GM18499 (cell line): ENCODE measurements around the gene ARID5B.
A peak's percentile ranks its signal among the peaks of the same experiment; 100 is the strongest.

Source experiments
- ATAC-seq: cut with Tn5 transposase; IDR thresholded peaks from one replicate; pipeline ENCODE4 v1.9.1; 2021; ENCODE audit warnings: moderate number of reproducible peaks; ENCODE audit not compliant: insufficient read depth, unreplicated experiment

ARID5B gene

DNA sequence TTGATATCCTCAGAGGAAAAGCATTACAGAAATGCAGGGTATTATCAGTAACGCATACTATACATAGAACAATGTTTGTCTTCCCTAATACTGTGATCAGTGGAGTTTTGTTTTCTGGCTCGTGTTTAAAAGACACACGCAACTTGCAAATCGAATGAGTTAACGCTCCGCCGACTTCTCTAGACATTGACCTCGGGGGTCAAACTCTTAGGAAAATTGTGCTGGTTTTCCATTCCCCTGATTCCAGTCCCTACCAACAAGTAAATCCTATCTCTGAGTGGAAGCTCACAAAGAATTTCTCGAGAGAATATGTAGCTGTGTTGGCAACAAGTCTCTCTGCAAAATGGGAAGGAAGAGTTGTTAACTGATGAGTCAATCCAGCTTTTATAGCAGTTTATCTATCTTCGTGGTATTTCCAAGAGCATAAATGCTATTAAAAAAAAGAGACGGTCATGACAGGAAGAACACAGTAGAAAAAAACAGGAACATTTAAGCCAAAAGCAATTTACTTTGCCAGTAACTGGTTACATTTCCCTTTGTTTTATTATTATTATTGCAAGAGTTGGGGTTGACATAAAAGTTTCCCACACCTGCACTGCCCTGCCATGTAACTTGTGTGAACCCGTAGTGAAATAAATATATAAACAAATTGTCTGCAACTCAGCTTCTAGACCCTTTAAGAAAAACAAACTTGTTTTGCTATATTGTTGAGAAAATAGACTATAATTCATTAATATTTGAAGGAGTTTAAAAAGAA is 144.4 kb downstream of the ARID5B start:
- no peak for ATAC-seq

DNA sequence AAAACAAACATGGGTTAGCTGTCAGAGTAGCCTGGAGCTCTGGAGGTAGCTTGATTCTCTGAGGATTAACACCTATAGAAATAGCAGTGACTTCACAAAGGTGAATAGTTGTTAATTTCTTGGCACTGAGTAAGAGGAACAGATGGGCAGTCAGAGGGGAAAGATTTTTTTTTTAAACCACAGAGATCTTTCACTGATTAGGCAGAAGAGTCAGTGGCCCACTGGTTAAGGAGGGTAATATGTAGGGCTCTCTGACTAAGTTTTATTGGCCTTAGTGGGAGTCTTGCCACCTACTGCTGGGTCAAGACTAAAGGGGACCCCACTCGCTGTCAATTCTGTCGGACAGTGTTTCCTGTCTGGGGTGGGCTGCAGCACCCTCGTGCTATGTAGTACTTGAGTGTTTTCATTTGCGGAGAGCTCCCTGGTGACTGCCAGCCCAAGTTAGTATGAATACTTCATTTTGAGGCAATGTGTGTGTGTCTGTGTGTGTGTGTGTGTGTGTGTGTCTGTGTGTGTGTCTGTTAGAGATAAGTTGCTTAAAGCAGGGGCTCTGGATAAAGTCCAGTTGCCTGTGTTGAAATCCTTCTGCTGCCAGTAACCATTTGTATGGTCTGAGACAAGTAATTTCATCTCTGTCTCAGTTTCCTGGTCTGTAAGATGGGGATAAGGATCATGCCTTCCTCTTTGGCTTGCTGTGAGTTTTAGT is 145.2 kb downstream of the ARID5B start:
- ATAC-seq, result peak; percentile 32

DNA sequence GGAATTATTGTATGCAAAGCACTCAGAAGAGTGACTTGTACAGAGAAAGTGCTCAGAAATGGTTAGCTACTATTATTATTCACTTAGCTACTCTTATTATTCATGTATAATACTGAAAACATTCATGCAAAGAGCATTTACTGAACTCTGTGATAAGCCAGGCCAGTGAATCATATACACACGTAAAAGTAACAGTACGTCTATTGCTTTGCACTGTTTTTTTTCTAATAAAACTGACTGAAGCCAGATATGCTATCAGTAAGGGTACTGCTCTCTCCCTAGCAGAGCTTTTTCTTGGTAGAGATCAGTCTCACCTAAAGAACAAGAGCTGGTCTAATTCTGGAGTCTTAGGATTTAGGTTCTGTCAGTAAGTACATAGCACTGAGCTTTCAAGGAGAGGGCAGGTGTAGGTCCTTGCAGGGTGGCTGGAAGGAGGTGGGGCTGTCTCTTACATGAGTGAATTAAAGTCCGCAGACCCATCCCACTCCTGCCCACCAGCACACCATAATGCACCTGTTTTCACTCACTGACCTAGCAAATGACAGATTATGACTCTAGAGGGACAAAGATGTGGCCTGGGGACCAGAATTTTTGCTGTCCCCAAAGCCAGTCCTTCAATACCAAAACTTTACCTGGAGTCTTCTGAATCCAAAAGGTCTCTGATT is 145.9 kb downstream of the ARID5B start:
- ATAC-seq, result no peak

DNA sequence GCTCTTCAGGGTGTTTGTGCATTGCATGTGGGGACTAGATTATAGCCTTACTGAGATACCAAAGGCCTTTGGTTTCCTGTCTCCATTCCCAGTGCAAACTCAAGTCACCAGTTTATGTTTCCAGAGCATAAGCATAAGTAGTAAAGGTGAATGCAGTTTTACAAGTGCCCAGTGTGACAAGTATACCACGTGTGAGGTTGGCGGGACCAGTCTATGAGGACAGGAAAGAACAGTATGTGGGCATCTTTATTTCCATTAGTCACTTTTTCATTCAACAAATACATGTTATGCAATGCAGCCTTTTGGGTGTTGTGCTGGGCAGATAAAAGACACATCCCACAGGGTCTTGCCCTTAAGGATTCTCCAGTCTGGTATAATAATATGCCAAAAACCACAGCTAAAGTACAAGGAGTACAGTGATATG is 146.5 kb downstream of the ARID5B start:
- ATAC-seq, result no peak

DNA sequence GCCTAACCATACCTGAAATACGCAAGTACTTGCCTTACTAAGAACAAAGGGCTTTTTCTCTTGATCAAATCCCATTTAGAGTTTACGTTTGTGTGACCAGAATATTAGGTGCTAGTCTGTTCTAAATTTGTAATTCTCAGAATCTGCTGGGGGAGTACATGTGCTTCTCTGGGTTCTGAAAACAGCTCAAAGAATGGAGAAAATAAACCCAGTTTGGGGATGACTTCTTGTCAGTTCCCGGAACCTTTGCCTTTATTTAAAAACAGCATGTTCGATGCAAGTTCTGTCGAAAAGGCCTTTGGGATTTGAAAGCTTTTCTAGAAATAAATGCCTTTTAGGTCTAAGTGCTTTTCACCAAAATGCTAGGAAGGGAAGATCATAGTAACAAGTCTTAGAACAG is 147.0 kb downstream of the ARID5B start:
- ATAC-seq, result no peak

DNA sequence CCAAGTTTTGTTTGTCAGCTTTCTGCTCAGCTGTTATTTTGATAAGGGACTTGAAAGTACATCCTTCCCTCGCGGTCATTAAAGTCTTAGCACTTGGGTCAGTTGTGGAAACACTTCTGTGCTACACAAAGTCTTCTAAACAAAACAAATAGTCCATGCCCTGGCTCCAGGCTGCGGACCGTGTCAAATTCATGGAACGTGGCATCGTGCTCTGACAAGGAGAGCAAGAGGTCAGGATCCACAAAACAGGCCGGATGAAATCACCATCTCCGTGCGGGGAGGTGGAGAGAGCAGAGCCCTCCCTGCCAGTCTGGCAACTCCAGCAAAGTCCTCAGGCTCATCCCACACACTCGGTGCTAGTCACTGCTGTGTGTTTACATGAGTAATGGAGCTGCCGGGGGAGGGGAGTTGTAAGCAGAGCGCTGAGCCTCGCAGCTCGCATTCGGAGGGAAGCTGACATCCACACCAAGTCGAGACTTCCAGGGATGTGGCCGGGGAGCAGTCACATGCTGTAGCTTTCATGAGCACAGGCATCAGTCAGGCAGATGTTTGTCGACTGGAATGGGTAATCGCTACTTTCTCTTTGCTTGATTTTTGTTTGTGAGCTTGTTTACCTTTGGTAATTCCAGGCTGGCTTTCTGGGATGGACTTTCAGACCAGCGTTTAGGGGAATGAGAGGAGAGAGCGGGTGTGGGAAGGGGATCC is 147.6 kb downstream of the ARID5B start:
- no peak for ATAC-seq

DNA sequence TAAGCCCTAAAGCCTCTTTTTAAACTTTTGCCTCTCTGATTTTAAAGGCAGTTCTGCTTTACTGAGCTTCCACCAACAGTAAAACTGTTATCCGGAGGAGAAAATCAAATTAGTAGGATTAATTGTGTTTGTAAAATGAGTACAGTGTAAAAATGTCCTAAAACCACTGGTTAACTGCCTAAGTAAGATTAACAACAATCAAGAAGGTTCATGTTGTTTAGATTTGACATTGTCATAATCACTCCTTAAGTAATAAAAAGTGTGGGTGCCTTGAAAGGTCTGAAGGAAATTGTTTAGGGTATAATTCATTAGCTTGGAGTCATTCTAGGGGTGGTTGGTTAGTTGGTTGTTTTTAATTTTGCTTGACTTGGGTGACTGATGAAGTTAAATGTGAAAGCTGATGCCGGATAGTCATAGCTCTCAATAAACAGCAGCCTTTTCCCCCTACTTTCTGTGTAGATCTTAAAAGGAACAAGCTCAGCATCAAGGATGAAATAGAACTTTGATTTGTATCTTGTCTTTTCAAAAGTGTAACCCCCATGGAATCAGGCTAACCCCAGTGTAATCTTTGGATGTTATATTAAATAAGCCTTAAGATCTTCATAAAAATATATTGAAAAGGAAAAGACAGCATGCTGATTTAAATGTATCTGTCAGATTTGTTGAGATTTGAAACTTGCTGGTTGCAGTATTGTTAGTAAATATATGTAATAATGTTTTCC is 148.3 kb downstream of the ARID5B start:
- no peak for ATAC-seq

DNA sequence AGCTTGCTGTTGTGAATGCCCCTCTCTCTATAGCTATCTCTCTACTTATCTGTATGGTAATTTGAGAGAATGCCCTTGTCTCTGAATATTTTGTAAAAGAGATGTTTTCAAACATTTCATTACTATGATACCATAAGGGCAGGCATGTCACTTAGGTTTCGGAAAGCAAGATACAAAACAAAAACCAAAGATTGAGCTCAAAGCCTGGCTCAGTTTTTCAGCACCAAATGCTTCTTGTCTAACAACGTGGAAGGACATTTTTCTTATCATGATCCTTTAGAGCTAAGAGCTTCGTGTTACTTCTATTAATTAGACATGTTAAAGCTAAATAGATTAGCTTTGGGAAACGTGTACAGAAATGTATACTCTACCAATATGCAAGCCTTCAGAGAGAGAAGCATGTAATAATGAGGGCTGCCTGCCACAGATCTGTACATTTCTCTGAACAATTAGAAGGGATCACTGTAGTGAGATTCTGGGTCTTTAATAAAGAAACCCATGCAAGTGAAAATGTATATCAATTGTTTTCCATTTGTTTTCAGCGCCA is 148.9 kb downstream of the ARID5B start:
- ATAC-seq, result no peak

DNA sequence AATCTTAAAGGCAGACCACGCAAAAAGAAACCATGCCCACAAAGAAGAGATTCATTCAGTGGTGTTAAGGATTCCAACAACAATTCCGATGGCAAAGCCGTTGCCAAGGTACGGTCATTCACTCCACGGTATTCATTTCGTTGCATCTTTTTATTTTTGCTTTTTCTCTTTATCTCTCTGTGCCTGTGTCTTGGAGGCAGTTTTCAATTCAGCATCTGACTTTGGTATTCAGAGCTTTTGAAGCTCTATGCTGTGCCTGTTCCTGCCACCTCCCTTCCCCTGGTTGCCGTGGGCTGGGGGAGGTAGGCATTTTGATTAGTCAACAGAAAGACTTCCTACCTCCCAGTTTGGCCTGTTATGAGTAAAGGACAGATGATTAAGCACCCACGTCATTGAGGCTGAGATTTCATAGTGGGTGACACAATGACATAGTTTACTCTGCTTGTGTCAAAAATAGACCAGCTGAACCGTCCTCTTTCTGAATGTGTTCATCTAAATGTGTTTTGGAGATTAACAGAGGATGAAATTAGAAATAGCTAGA is 149.5 kb downstream of the ARID5B start:
- ATAC-seq, result peak; percentile 40

DNA sequence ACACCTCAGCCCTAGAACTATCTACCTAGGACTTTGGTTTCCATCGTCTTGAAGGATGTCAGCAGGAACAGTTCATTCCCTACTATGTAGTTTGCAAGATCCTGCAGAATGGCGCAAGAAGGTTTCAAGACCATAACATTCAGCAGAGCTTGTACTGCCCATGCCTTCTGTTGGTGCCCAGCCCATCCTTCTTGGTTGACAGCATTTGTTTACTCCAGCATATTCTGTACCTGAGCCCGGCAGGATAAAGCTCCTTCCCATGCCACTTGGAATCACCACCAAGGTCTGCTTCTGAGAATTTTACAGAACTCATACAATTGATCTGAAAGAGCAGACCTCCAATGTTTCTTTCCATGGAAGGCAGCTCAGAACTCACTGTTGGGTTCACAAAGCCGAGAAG is 150.8 kb downstream of the ARID5B start:
- ATAC-seq, result no peak

DNA sequence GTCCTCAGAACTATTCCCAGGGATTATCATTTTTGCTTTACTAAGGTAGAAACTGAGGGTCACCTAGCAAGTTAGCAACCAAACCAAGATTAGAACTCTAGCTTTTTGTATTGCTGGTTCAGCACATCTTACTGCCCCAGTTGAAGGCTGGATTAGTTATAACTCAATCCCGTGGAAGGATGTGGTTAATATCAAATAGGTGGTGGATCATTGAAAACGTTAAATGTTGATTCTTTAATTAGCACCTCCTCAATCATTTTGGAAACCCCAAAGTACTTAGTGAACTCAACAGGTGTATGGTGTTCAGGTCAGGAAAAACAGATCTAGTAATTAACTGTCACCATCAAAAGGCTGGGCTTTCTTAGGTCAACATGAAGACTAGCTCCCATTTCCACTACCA is 152.4 kb downstream of the ARID5B start:
- ATAC-seq, result no peak

DNA sequence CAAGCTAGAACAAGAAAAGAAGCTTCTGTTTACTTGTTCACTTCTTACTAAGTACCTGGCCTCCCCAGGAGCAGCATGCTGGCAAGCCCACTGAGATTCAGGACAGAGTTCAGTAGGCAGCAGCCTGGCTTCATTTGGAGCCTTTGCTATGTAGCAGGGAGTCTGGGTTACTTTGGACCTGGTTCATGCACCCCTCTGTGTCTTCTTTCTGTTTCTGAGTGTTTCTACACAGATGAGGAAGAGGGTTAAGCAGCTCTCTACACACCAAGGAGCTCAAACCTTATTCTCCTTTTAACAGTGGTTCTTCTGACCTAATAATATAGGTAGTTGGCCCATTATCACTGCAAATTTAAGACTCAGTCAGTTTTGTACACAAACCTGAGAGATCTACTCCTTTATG is 152.9 kb downstream of the ARID5B start:
- no peak for ATAC-seq

DNA sequence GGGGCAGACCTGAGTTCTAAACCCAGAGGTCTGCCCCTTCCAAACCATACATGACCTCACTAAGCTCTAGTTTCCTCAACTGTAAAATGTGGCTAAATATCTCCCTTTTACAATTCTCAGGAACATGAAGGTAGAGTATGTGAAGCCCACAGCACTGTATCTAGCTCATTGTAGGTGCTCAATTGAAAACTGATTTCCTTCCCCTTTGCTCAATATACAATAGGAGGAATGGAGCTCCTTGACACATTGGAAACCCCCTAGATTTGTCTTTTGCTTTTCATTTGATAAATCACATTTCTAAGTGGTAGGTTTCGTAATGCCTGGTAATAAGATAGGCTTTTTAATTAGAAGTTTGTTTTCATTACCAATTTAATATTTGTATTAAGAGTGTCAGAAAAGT is 153.3 kb downstream of the ARID5B start:
- ATAC-seq, result no peak

DNA sequence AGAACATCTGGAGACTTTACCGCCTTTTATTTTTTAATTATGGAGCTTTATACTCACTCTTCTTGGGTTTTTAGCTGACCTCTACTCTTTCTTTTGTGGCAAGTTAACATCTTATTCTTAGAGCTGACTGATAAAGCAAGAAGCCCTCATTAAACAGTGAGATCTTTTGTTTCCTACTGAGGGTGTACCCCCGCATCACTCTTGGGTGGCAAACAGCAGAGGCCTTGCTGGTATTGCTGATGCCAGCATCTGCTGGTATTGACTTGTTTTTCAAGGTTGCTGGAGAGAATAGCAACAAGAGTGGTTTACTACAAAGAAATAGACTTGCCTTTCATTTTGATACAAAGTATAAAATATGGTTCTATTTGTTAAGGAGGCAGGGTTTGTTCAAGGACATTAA is 154.7 kb downstream of the ARID5B start:
- ATAC-seq, result no peak

DNA sequence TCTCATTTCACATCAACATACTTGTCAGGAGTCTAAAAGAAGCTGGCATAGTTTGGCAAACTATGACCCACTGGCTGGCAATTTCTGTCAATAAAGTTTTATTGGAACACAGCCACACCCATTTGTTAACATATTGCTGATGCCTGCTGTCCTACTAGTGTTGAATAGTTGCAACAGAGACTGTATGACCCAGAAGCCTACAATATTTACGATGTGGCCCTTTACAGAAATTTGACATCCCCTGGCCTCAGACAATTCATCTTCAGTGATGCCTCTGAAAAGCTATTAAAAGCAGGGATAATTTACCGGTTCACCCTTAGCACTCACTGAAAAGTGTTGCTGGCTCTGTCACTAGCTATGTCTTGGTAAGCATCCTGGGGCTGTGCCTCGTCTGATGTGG is 155.2 kb downstream of the ARID5B start:
- ATAC-seq, result no peak

DNA sequence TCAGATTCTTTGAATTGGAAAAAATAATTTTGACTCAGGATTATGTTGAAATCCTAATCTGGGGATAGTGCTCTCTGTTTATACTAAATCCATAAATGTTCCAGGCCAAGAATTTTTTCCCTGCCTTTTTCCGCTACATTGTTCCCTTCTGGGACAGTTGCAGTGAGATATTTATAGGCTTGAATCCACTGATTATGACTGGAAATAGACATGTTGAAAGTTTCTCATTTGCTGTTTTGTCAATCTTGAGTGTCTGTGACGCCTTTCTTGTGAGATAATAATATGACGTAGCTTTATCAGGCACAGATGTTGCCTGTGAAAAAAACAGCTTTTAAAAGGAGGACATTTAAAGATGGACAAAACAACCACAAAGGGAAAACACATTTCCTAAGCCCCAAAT is 155.9 kb downstream of the ARID5B start:
- ATAC-seq, result no peak

DNA sequence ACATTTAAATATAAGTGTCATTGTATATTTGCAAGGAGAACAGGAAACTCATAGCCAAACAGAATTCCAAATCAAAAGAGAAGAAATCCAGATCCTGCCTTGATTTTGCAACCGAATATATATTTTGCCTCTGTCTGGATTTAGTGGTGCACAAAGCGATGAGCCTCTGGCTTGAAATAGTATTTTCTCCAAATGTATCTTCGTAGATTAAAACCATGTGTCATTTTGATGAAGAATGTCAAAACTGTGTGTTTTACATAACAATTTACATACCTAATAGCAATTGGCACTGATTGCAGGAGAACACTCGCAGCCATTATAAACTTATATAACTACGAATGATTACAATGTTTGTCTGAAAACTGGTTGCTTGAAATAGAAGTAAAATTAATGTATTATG is 156.4 kb downstream of the ARID5B start:
- ATAC-seq, result no peak

DNA sequence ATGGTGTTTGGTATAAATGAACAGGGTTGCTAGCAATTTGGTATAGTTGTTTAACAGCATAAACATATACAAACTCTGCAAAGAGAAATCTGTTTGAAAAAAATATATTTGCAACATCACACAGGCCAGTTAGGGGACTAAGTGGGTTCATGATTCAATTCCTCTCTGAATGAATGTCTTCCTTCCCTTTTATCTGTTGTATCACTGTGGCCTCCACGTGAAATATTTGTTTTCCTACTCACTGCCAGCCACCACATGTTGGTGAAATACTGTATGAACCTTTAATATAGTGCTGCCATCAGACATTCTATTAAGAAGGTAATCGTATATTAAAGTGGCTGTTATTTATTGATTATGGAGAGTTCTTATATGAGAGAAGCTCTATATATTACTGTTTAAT is 157.0 kb downstream of the ARID5B start:
- no peak for ATAC-seq

DNA sequence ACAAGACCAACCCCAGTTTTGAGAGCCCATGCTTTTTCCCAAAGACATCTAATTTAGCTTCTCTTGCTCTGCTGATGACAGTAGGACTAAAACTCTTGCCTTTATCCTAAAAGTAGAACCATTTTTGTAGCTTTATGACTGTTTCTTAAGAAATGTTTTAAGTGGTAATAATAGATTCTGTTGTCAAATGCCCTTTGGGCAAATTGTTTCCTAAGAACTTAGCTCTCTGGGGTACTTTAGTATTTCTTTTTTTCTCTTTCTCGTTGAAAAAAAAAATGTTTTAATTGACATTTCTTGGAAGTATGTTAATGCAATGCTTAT is 157.4 kb downstream of the ARID5B start:
- no peak for ATAC-seq
